IPS-20b (cell line): ENCODE measurements around the gene RFLNA.

Experiments used
- H3K27ac ChIP-seq: one replicate; pipeline ENCODE4 v1.5.1; 2013; ENCODE audit warnings: low read length
- H3K27me3 ChIP-seq: 2 replicates; pipeline ENCODE4 v1.6.1; 2013; ENCODE audit warnings: mild to moderate bottlenecking, low read length, inconsistent platforms; ENCODE audit not compliant: insufficient read depth
- H3K36me3 ChIP-seq: 2 replicates; pipeline ENCODE4 v1.6.1; 2013; ENCODE audit warnings: low read depth, mild to moderate bottlenecking, inconsistent platforms, low read length, moderate library complexity; ENCODE audit not compliant: insufficient read depth
- H3K4me1 ChIP-seq: 2 replicates; pipeline ENCODE4 v1.6.1; 2013; ENCODE audit warnings: mild to moderate bottlenecking, control low read depth, inconsistent platforms, low read length, moderate library complexity; ENCODE audit not compliant: insufficient read depth
- H3K4me3 ChIP-seq: 2 replicates; pipeline ENCODE4 v1.5.1; 2013; ENCODE audit warnings: mild to moderate bottlenecking, low read length, inconsistent platforms
- H3K9ac ChIP-seq: 2 replicates; pipeline ENCODE4 v1.6.1; 2013; ENCODE audit warnings: low read depth, mild to moderate bottlenecking, inconsistent platforms, low read length, moderate library complexity
- H3K9me3 ChIP-seq: 2 replicates; pipeline ENCODE4 v1.6.1; 2013; ENCODE audit warnings: mild to moderate bottlenecking, low read depth, low read length, inconsistent platforms; ENCODE audit not compliant: insufficient read depth

RFLNA gene

GRCh38 chr12:124284368-124284767 lies 10.5 kb upstream of the RFLNA start:
- Histone ChIP-seq H3K4me3 (no peak overlapping the region), H3K27ac (no peak overlapping the region), H3K36me3 (no peaks in the 10 kb centered on the region), H3K9ac (no peak overlapping the region), H3K27me3 (no peaks in the 10 kb centered on the region; the same call in 1 of the 2 replicates), H3K4me1 (no peaks in the 10 kb centered on the region; the same call in 1 of the 2 replicates), H3K9me3 (no peaks in the 10 kb centered on the region)

GRCh38 chr12:124286414-124286813 lies 8.5 kb upstream of the RFLNA start:
- H3K4me1 ChIP-seq: no peaks in the 10 kb centered on the region
- H3K27ac ChIP-seq: no peak overlapping the region
- H3K9me3 ChIP-seq: no peaks in the 10 kb centered on the region
- H3K27me3 ChIP-seq: no peaks in the 10 kb centered on the region; the same call in 1 of the 2 replicates
- H3K36me3 ChIP-seq: no peaks in the 10 kb centered on the region
- no peak overlapping the region for H3K9ac ChIP-seq
- H3K4me3 ChIP-seq: no peak overlapping the region

GRCh38 chr12:124286971-124287370 lies 7.9 kb upstream of the RFLNA start:
- no peak overlapping the region for H3K4me3 ChIP-seq
- H3K27me3 ChIP-seq: no peaks in the 10 kb centered on the region
- H3K27ac ChIP-seq: no peak overlapping the region
- H3K36me3 ChIP-seq: no peaks in the 10 kb centered on the region
- no peaks in the 10 kb centered on the region for H3K9me3 ChIP-seq
- H3K4me1 ChIP-seq: no peaks in the 10 kb centered on the region
- no peak overlapping the region for H3K9ac ChIP-seq

- Histone ChIP-seq H3K4me1 (peaks cover 3% of the 10 kb centered on the region; the same call in 1 of the 2 replicates), H3K27me3 (peaks cover 15% of the 10 kb centered on the region), H3K4me3 (no peak overlapping the region), H3K27ac (no peak overlapping the region), H3K9ac (no peak overlapping the region), H3K36me3 (no peaks in the 10 kb centered on the region), H3K9me3 (no peaks in the 10 kb centered on the region)
Observed at GRCh38 chr12:124289634-124290600, 5.0 kb upstream of the RFLNA start.

- peaks cover 36% of the 10 kb centered on the region for H3K27me3 ChIP-seq
Observed at GRCh38 chr12:124292385-124292784, 2.5 kb upstream of the RFLNA start.

DNA sequence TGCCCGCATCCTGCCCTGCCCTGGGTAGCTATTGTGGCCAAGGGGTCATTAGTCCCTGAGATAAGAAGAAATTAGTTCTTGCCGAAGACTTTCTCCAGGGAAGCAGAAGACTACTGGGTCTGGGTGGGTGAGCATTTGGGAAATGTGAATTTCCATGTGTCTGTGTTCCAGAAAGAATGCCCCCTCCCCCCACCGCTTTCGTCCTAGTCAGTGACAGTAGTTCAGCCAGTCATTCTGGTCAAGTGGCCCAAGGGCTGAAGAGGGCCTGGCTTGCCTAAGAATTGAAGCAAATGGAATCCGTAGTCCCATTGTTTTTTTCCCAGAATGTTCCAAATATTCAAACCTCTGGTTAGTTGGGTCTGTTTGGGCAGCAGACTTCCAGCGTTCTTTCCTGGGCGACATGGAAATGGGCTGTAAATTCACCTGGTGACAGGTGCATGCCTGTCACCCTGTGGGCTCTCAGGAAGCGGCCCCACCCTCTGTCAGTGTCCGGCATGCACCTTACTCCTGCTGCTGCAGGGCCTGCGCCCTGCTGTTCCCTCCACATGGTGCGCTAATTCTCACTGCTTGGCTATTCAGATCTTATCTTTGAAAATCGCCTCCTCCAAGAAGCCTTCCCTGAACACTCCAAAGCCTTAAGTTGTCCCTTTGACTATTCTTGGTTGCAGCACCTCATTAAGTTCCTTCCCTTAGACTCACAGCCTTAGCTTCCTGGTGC lies 1.4 kb upstream of the RFLNA start:
- H3K27me3 ChIP-seq: peaks cover 36% of the 10 kb centered on the region
- no peaks in the 10 kb centered on the region for H3K9me3 ChIP-seq
- H3K9ac ChIP-seq: no peak overlapping the region

More at GRCh38 chr12:124292385-124292784, 2.5 kb upstream of the RFLNA start:
- no peak overlapping the region for H3K9ac ChIP-seq
- H3K9me3 ChIP-seq: no peaks in the 10 kb centered on the region
- no peaks in the 10 kb centered on the region for H3K36me3 ChIP-seq
- no peak overlapping the region for H3K4me3 ChIP-seq
- no peak overlapping the region for H3K27ac ChIP-seq
- H3K4me1 ChIP-seq: peaks cover 3% of the 10 kb centered on the region; the same call in 1 of the 2 replicates

GRCh38 chr12:124295431-124296058 lies 652 bp downstream of the RFLNA start:
- no peak overlapping the region for H3K9ac ChIP-seq
- peaks cover 36% of the 10 kb centered on the region for H3K27me3 ChIP-seq
- no peaks in the 10 kb centered on the region for H3K36me3 ChIP-seq
- H3K9me3 ChIP-seq: no peaks in the 10 kb centered on the region
- peaks cover 7% of the 10 kb centered on the region; the same call in 1 of the 2 replicates for H3K4me1 ChIP-seq
- H3K27ac ChIP-seq: no peak overlapping the region
- peak overlapping the region; percentile 61 for H3K4me3 ChIP-seq

More for the DNA sequence above, 1.4 kb upstream of the RFLNA start:
- H3K36me3 ChIP-seq: no peaks in the 10 kb centered on the region
- no peak overlapping the region for H3K4me3 ChIP-seq
- H3K4me1 ChIP-seq: peaks cover 7% of the 10 kb centered on the region; the same call in 1 of the 2 replicates
- no peak overlapping the region for H3K27ac ChIP-seq

DNA sequence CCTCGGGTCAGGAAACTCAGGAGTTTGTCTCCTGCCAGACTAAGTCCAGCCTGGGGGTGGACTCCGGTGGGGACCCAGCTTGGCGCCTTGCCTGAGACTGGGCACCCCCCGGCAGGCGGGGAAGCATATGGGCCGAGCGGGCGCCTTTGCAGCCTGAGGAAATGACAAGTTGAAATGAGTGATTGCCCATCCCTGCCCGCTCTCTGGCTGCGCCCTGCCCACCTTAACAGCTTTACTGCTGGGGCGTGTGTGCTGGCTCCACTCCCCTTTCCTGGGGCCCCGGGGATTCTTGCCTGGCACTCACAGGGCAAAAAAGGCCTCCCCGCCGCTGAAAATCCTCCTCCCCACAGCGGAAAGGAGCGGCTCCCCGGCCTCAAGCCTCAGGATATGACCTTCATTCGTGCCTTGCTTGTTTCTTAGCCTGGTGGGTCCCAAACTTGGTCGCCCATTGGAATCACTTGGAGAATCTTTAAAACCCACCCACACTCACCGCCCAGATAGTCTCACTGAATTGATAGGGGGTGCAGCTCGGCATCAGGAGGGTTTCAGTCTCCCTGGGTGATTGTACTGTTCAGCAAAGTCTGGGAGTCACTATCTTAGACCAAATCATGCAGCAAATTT lies 1.5 kb downstream of the RFLNA start:
- H3K9me3 ChIP-seq: no peaks in the 10 kb centered on the region
- H3K27ac ChIP-seq: no peak overlapping the region
- peaks cover 7% of the 10 kb centered on the region; the same call in 1 of the 2 replicates for H3K4me1 ChIP-seq
- H3K9ac ChIP-seq: no peak overlapping the region
- H3K27me3 ChIP-seq: peaks cover 36% of the 10 kb centered on the region
- no peaks in the 10 kb centered on the region for H3K36me3 ChIP-seq
- H3K4me3 ChIP-seq: peak overlapping the region; percentile 61; the same call in 1 of the 2 replicates

DNA sequence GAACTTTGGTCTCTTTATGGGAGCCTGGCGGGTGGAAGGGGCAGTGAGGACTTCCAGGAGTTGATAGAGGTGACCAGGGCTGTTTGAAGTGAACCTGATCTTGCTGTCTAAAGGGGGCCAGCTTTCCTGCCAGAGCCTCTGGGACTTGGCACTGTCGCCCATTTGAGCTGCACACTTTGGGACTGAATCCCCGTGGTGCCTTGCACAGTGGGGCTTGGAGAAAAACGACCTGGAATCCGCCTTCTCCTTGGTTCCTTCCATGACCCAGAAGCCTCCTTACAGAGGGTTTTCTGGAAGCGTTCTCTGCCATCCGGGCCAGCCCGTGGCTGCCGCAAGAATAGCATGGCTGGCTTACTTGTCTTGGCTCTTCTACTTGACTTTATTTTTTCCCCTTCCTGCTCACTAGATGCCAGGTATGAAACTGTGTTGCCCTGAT lies 2.0 kb downstream of the RFLNA start:
- Histone ChIP-seq H3K27ac (no peak overlapping the region), H3K9ac (no peak overlapping the region), H3K4me3 (peak overlapping the region; percentile 61; the same call in 1 of the 2 replicates)

DNA sequence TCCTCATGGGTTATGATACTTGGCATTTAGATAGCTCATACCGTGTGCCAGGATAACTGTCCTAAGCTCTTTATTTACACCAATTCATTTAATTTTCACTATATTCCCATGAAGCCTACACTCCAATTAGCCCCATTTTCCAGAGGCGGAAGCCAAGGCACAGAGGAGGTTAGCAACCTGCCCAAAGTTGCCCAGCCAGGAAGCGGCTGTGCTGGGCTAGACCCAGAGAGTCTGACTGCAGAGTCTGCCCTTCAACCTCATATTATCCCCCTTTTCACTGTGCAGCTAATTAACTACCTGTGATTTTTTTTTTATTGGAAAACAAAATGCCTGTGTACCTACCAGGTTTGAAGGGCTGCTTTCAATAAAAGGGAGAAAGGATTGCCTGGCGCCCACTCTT lies 2.5 kb downstream of the RFLNA start:
- H3K27me3 ChIP-seq: peaks cover 36% of the 10 kb centered on the region
- H3K9me3 ChIP-seq: no peaks in the 10 kb centered on the region
- H3K27ac ChIP-seq: no peak overlapping the region
- no peaks in the 10 kb centered on the region for H3K36me3 ChIP-seq
- peaks cover 7% of the 10 kb centered on the region; the same call in 1 of the 2 replicates for H3K4me1 ChIP-seq
- H3K4me3 ChIP-seq: no peak overlapping the region
- no peak overlapping the region for H3K9ac ChIP-seq

More for the DNA sequence above, 2.0 kb downstream of the RFLNA start:
- H3K36me3 ChIP-seq: no peaks in the 10 kb centered on the region
- H3K9me3 ChIP-seq: no peaks in the 10 kb centered on the region
- H3K4me1 ChIP-seq: peaks cover 7% of the 10 kb centered on the region; the same call in 1 of the 2 replicates
- peaks cover 36% of the 10 kb centered on the region for H3K27me3 ChIP-seq

DNA sequence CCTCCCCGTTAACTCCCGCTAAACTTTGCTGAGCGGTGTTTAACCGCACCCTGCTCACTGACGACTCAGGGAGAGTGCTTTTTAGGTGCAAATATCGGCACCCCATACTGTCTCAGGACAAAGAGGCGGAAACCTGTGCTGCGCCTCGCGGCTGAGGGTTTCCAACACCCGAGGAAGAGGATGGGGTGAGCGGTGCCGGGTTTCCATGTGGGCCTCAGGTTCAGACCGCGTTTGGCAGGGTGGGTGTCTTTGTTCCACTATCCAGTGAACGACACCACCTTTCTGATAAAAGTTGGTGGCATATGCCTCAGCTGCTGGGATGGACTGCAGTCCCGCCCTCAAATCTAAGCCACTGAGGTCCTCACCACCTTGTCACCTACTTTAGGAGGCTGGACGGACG lies 3.0 kb downstream of the RFLNA start:
- Histone ChIP-seq H3K9ac (no peak overlapping the region; the same call in 1 of the 2 replicates), H3K36me3 (no peaks in the 10 kb centered on the region), H3K4me1 (peaks cover 7% of the 10 kb centered on the region; the same call in 1 of the 2 replicates), H3K9me3 (no peaks in the 10 kb centered on the region), H3K4me3 (no peak overlapping the region), H3K27me3 (peaks cover 36% of the 10 kb centered on the region), H3K27ac (no peak overlapping the region)
